Stomach (tissue), 9 donors: ENCODE data around the gene B3GALNT1. TPM values are rescaled to one million over a fixed set of nuclear protein-coding genes. Genes with fewer than 3 reads are reported as not detected.

Source experiments
- DNase-seq, 2 donors: peaks; one replicate each; pipeline versions ENCODE4 v3.0.0 to v3.0.0-alpha.2; 2013 to 2019
- H3K27ac ChIP-seq, 5 donors: fragments of 200-600 bp in 4 of 5; sonication (generic) in 4 of 5; one replicate each; pipeline ENCODE4 v1.5.1; 2013 to 2019; ENCODE audit warnings: mild to moderate bottlenecking in 1 of 5, moderate library complexity in 1 of 5
- H3K27me3 ChIP-seq, 3 donors: fragments of 200-600 bp; sonication (generic); one replicate each; pipeline ENCODE4 v1.5.1; 2017 to 2019; ENCODE audit warnings: mixed run types in 1 of 3
- H3K36me3 ChIP-seq, 4 donors: fragments of 200-600 bp; sonication (generic); 1 replicate in 3 of 4; 2 replicates in 1 of 4; pipeline ENCODE4 v1.5.1; 2016 to 2019
- H3K4me1 ChIP-seq, 4 donors: fragments of 200-600 bp; sonication (generic); one replicate each; pipeline ENCODE4 v1.5.1; 2016 to 2019
- H3K4me3 ChIP-seq, 4 donors: fragments of 200-600 bp; sonication (generic) in 3 of 4; one replicate each; pipeline ENCODE4 v1.5.1; 2016 to 2019; ENCODE audit warnings: mild to moderate bottlenecking in 1 of 4
- H3K9me3 ChIP-seq, 4 donors: fragments of 200-600 bp; sonication (generic); one replicate each; pipeline ENCODE4 v1.5.1; 2016 to 2019
- EP300 ChIP-seq: sonication (generic); formaldehyde crosslinking; IDR thresholded peaks from one replicate; pipeline ENCODE4 v1.6.1; 2017; ENCODE audit warnings: antibody characterized with exemption
- POLR2A ChIP-seq, 4 donors: fragments of 450-650 bp; IDR thresholded peaks; one replicate each; pipeline ENCODE4 v1.6.1; 2016; ENCODE audit warnings: antibody characterized with exemption in 4 of 4, control low read depth in 2 of 4, mild to moderate bottlenecking in 1 of 4, moderate library complexity in 1 of 4
- POLR2AphosphoS5 ChIP-seq, 3 donors: sonication (generic); formaldehyde crosslinking; IDR thresholded peaks; one replicate each; pipeline ENCODE4 v1.6.1; 2016; ENCODE audit warnings: antibody characterized with exemption in 3 of 3
- WGBS, 5 donors: extraction: QIAGEN DNeasy Blood & Tissue Kit in 3 of 5; methylation state at CpG; one replicate each; pipeline versions ENCODE4 v1.1.5 to v1.1.7; 2013 to 2018; 5-methylcytosine and 5-hydroxymethylcytosine counted together
- intact Hi-C: fragments of 100-400 bp; cut with DNase I; formaldehyde crosslinking; loops from one replicate; pipeline ENCODE4 v1.15.1; 2023; ENCODE audit warnings: low total_unique reads
- polyA plus RNA-seq, 3 donors: library from polyadenylated mRNA; stranded (reverse); fragments of 200-250 nt; gene quantifications; one replicate each; pipeline ENCODE4 v1.2.3, GENCODE V29; 2013
- total RNA-seq, 5 donors: library from RNA; depleted of rRNA; stranded (reverse); fragments of >200 nt; gene quantifications; one replicate each; pipeline versions ENCODE4 v1.1.0 to v1.2.3, GENCODE V29; 2014 to 2016
- TF ChIP-seq, protein P1 (sequence below), 7 experiments: fragments of 450-650 bp in 4 of 7; fragments of 200-600 bp in 3 of 7; sonication (generic) in 3 of 7; IDR thresholded peaks; one replicate each; pipeline ENCODE4 v1.5.1; 2016 to 2019; ENCODE audit warnings: antibody characterized with exemption in 7 of 7, control low read depth in 2 of 7, mild to moderate bottlenecking in 1 of 7
- donor health status: healthy with polysubstance abuse.
- donor health status: Bipolar disorder and iron deficiency.
- donor health status: healthy.

B3GALNT1 gene
- total and polyA plus RNA-seq, 8 donors = 2.7 to 26.1 (median 4.7) TPM; not detected in 2

DNA sequence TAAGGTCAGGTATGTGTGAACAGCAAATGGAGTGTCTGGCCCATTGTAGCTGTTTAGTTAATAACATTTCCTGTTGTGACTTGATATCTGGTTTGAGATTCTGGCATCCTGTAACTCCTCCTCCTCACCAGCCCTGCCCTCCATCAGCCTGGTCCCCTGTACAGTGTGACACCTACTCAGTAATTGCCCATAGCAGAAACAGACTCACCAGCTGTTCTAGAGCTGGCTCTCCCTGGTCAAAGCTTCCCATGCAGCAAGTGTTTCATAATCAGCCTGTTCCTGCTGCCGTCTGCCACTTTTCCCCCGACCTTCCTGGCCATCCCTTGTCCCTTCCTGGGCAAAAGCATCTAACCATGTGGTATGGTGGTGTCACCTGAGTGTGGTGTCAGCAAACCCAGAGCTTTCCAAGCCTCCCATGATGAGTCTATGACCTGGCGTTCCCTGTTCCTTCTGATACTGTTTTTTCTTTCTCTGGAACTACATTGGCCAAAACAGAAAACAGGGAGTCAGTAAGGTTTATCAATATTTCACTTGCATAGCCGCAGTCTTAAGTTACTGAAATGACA is 55.4 kb downstream of the B3GALNT1 start:
- H3K4me3 ChIP-seq = no peak overlapping the region
- no peaks in the 10 kb centered on the region for H3K36me3 ChIP-seq
- intact Hi-C loops = no loop called here
- H3K27me3 ChIP-seq = no peaks in the 10 kb centered on the region
- no peaks in the 10 kb centered on the region for H3K9me3 ChIP-seq
- no peak for DNase-seq
- WGBS, 5 donors = 68 to 88% (median 87%) methylated on average over 4 of the region's 4 CpGs
- TF ChIP-seq POLR2AphosphoS5 (IDR thresholded peaks at IDR 0.05) (no peak), EP300 (no peak), POLR2A (IDR thresholded peaks at IDR 0.05) (no peak)
- TF ChIP-seq, protein P1, sequence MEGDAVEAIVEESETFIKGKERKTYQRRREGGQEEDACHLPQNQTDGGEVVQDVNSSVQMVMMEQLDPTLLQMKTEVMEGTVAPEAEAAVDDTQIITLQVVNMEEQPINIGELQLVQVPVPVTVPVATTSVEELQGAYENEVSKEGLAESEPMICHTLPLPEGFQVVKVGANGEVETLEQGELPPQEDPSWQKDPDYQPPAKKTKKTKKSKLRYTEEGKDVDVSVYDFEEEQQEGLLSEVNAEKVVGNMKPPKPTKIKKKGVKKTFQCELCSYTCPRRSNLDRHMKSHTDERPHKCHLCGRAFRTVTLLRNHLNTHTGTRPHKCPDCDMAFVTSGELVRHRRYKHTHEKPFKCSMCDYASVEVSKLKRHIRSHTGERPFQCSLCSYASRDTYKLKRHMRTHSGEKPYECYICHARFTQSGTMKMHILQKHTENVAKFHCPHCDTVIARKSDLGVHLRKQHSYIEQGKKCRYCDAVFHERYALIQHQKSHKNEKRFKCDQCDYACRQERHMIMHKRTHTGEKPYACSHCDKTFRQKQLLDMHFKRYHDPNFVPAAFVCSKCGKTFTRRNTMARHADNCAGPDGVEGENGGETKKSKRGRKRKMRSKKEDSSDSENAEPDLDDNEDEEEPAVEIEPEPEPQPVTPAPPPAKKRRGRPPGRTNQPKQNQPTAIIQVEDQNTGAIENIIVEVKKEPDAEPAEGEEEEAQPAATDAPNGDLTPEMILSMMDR (IDR thresholded peaks at IDR 0.05) = no peak
- no peak overlapping the region for H3K27ac ChIP-seq
- H3K4me1 ChIP-seq = no peaks in the 10 kb centered on the region

DNA sequence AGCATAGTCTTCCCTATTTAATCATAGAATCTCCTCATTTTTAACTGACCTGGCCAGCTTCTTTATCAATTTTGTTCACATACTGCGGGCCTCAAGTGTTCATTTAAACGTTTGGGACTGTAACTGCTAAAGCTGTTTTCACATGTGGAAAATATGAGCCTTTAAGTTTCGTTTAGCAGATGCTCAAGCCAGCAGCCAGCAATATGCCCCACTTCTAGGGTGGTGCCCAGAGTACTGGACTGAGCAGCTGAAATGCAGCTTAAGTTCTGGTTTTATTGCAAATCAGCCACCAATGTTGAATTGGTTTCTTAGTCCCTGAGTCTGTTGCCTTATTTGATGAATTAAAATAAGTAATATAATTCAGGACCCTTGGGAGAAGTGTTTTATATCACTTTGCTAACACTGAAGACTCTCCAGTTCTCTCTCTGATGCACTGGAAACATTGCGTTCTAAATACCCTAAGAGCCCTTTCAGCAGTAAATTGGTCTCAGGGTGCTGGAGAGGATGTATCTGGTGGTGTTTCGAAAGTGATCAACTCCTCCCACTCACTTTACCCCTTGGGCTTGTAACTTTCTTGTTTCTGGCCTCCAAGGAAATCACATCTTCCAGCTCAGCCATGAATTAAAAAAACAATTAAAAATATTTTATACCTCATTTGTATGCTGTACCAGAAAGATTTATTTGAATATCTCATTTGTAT is 61.7 kb downstream of the B3GALNT1 start:
- H3K36me3 ChIP-seq = no peaks in the 10 kb centered on the region
- WGBS, 5 donors = 78 to 88% (median 84%) methylated on average over 5 of the region's 5 CpGs
- intact Hi-C loops = no loop called here
- H3K27ac ChIP-seq = no peak overlapping the region
- no peak for TF ChIP-seq EP300
- TF ChIP-seq, protein P1 (IDR thresholded peaks at IDR 0.05) = no peak
- no peak for TF ChIP-seq POLR2AphosphoS5 (IDR thresholded peaks at IDR 0.05)
- TF ChIP-seq POLR2A (IDR thresholded peaks at IDR 0.05) = no peak
- no peak overlapping the region for H3K4me3 ChIP-seq
- DNase-seq = no peak
- H3K9me3 ChIP-seq = no peaks in the 10 kb centered on the region
- H3K4me1 ChIP-seq = peaks cover 0 to 6% (median 0%) of the 10 kb centered on the region in 4 donors
- no peaks in the 10 kb centered on the region for H3K27me3 ChIP-seq

DNA sequence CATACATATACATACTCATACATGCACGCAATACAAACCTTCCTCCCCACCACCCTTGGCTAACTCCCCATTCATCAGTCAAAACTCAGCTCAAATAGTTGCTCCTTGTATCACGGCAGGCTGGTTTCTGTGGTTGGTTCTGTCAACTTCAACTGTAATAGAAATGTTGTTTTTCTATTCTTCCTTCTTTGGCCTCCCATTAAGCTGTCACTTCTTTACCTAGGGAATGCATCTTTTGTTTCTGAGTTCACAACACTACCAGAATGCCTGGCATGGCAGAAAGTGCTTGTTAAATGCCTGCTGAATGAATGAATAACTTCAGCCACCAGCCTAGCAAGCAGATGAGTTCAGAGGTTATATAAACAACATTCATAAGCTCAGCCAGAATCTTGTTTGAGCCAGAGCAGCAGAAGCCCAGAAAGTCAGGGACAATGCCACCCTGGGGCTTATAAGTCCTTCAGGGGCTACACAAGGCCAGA is 63.1 kb downstream of the B3GALNT1 start:
- no peaks in the 10 kb centered on the region for H3K9me3 ChIP-seq
- no peak overlapping the region for H3K4me3 ChIP-seq
- peak overlapping the region in 2 of 5 donors; percentile 18 to 20 for H3K27ac ChIP-seq
- H3K4me1 ChIP-seq = peaks cover 0 to 6% (median 0%) of the 10 kb centered on the region in 4 donors
- H3K36me3 ChIP-seq = no peaks in the 10 kb centered on the region
- intact Hi-C loops = no loop called here
- WGBS, 5 donors = 45 to 61% (median 57%) methylated on average over 2 of the region's 2 CpGs
- H3K27me3 ChIP-seq = no peaks in the 10 kb centered on the region
- no peak for TF ChIP-seq POLR2A (IDR thresholded peaks at IDR 0.05)
- TF ChIP-seq, protein P1 (IDR thresholded peaks at IDR 0.05) = no peak
- no peak for TF ChIP-seq EP300
- no peak for TF ChIP-seq POLR2AphosphoS5 (IDR thresholded peaks at IDR 0.05)
- DNase-seq = peak in 1 of 2 donors; percentile 60

DNA sequence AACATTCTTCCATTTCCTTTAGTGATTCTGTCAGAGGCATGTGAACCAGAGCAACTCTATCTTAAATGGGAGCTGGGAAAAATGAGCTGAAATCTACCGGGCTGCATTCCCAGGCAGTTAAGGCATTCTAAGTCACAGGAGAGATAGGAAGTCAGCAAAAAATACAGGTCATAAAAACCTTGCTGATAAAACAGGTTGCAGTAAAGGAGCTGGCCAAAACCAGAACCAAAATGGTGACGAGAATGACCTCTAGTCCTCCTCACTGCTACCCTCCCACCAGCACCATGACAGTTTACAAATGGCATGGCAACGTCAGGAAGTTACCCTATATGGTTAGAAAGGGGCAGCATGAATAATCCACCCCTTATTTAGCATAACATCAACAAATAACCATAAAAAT is 66.4 kb downstream of the B3GALNT1 start:
- TF ChIP-seq POLR2AphosphoS5 (IDR thresholded peaks at IDR 0.05) (no peak), POLR2A (IDR thresholded peaks at IDR 0.05) (no peak)
- TF ChIP-seq, protein P1 (IDR thresholded peaks at IDR 0.05) = no peak
- H3K9me3 ChIP-seq = no peaks in the 10 kb centered on the region
- H3K4me1 ChIP-seq = peaks cover 0 to 6% (median 0%) of the 10 kb centered on the region in 4 donors
- intact Hi-C loops = no loop called here
- no peaks in the 10 kb centered on the region for H3K27me3 ChIP-seq
- H3K36me3 ChIP-seq = no peaks in the 10 kb centered on the region
- whole genome bisulfite sequencing, 5 donors = 65 to 76% (median 69%) methylated on average over 3 of the region's 3 CpGs
- no peak overlapping the region for H3K4me3 ChIP-seq
- peak overlapping the region in 1 of 5 donors; percentile 2 for H3K27ac ChIP-seq
- DNase-seq = peak in 1 of 2 donors; percentile 31
